ENCODE data around the gene LRCH1. TPM values are rescaled to one million over a fixed set of nuclear protein-coding genes. Genes with fewer than 3 reads are reported as not detected.

The LRCH1 gene
- total and polyA plus RNA-seq, 2 of the 13 experiments (the other 11 are each of a cell fraction or from before 2014, with no cell fraction given) = 4.1 to 12.6 TPM

- CTCF ChIA-PET (ENCODE audit: low intra/inter-chr PET ratio, low total read pairs) = no interaction called here
- TF ChIP-seq ZNF777 (CRISPR knock-in tag; IDR thresholded peaks at IDR 0.05) = no peak
- TF ChIP-seq ETV6 (CRISPR knock-in tag; conservative IDR thresholded peaks at IDR 0.05) = no peak
- TF ChIP-seq ZNF546 (CRISPR knock-in tag; conservative IDR thresholded peaks at IDR 0.05) = no peak
- TF ChIP-seq, protein P1, sequence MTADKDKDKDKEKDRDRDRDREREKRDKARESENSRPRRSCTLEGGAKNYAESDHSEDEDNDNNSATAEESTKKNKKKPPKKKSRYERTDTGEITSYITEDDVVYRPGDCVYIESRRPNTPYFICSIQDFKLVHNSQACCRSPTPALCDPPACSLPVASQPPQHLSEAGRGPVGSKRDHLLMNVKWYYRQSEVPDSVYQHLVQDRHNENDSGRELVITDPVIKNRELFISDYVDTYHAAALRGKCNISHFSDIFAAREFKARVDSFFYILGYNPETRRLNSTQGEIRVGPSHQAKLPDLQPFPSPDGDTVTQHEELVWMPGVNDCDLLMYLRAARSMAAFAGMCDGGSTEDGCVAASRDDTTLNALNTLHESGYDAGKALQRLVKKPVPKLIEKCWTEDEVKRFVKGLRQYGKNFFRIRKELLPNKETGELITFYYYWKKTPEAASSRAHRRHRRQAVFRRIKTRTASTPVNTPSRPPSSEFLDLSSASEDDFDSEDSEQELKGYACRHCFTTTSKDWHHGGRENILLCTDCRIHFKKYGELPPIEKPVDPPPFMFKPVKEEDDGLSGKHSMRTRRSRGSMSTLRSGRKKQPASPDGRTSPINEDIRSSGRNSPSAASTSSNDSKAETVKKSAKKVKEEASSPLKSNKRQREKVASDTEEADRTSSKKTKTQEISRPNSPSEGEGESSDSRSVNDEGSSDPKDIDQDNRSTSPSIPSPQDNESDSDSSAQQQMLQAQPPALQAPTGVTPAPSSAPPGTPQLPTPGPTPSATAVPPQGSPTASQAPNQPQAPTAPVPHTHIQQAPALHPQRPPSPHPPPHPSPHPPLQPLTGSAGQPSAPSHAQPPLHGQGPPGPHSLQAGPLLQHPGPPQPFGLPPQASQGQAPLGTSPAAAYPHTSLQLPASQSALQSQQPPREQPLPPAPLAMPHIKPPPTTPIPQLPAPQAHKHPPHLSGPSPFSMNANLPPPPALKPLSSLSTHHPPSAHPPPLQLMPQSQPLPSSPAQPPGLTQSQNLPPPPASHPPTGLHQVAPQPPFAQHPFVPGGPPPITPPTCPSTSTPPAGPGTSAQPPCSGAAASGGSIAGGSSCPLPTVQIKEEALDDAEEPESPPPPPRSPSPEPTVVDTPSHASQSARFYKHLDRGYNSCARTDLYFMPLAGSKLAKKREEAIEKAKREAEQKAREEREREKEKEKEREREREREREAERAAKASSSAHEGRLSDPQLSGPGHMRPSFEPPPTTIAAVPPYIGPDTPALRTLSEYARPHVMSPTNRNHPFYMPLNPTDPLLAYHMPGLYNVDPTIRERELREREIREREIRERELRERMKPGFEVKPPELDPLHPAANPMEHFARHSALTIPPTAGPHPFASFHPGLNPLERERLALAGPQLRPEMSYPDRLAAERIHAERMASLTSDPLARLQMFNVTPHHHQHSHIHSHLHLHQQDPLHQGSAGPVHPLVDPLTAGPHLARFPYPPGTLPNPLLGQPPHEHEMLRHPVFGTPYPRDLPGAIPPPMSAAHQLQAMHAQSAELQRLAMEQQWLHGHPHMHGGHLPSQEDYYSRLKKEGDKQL (CRISPR knock-in tag; IDR thresholded peaks at IDR 0.05; ENCODE audit: low read depth) = no peak
- no peak for TF ChIP-seq SMARCC2 (IDR thresholded peaks at IDR 0.05)
- TF ChIP-seq SMAD1 (CRISPR knock-in tag; IDR thresholded peaks at IDR 0.05; ENCODE audit: borderline replicate concordance, low read depth) = no peak
- no peak for TF ChIP-seq ZNF792 (CRISPR knock-in tag; IDR thresholded peaks at IDR 0.05)
- no peak for TF ChIP-seq TEAD2 (CRISPR knock-in tag; IDR thresholded peaks at IDR 0.05)
- TF ChIP-seq SUZ12 (IDR thresholded peaks at IDR 0.05; ENCODE audit: low read depth, low read length) = no peak
- no peak for TF ChIP-seq FOSL2 (CRISPR knock-in tag; IDR thresholded peaks at IDR 0.05)
- no peak for TF ChIP-seq MEIS1 (CRISPR knock-in tag; IDR thresholded peaks at IDR 0.05; ENCODE audit: borderline replicate concordance)
- TF ChIP-seq GATA4 (IDR thresholded peaks at IDR 0.05; ENCODE audit: borderline replicate concordance, low read depth) = no peak
- no peak for TF ChIP-seq NFE2L1 (CRISPR knock-in tag; IDR thresholded peaks at IDR 0.05; ENCODE audit: borderline replicate concordance)
- TF ChIP-seq ZNF224 (CRISPR knock-in tag; IDR thresholded peaks at IDR 0.05) = no peak
- TF ChIP-seq ZMYM3 (CRISPR knock-in tag; IDR thresholded peaks at IDR 0.05) = no peak
- TF ChIP-seq DNMT1 (CRISPR knock-in tag; IDR thresholded peaks at IDR 0.05) = no peak
- no peak for TF ChIP-seq ZNF878 (CRISPR knock-in tag; IDR thresholded peaks at IDR 0.05)
Measured at GRCh38 chr13:46600943-46601311, 48.0 kb downstream of the LRCH1 start.

More at GRCh38 chr13:46600943-46601311, 48.0 kb downstream of the LRCH1 start:
- in situ Hi-C loops (cut with HindIII; ENCODE audit: extremely low pct_ligation_motif_present, low pct_unique_long_range_greater_than_20kb) (no loop called here), intact Hi-C loops (cut with micrococcal nuclease; ENCODE audit: unreplicated experiment) (no loop called here)
- H3K79me2 ChIP-seq (ENCODE audit: insufficient read depth, low read length) = peaks cover 51% of the 10 kb centered on the region
- BruUV-seq (replicated peaks) = no TSS peak
- H3K27ac ChIP-seq (ENCODE audit: extremely low read length, insufficient read depth, low read length) = no peak overlapping the region
- WGBS (ENCODE audit: low lambda C conversion rate) = 95% methylated on average over 3 of the region's 3 CpGs
- POLR2A ChIA-PET = no interaction called here
- no peaks in the 10 kb centered on the region for H4K20me1 ChIP-seq (ENCODE audit: insufficient read depth, low read length)
- no peak overlapping the region for H3K4me2 ChIP-seq (ENCODE audit: low read depth, low read length)
- DNase-seq (ENCODE audit: low spot score) (no peak), ATAC-seq (no peak), FAIRE-seq (no peak)
- H3K4me1 ChIP-seq (ENCODE audit: insufficient read depth, low read length) = peaks cover 68% of the 10 kb centered on the region
- H3K9me3 ChIP-seq (ENCODE audit: low read length) = no peaks in the 10 kb centered on the region
- no peak overlapping the region for H2AFZ ChIP-seq (ENCODE audit: low read length)
- no peak overlapping the region for H3K4me3 ChIP-seq (replicated peaks in 1 of 3; ENCODE audit: insufficient read depth in 1 of 3, low read depth in 2 of 3, low read length in 3 of 3)
- no peak overlapping the region for H3K9ac ChIP-seq (ENCODE audit: insufficient read depth, low read depth, low read length)
- H3K27me3 ChIP-seq (ENCODE audit: control insufficient read depth in 1 of 2, insufficient read depth in 2 of 2, low read length in 2 of 2) = no peaks in the 10 kb centered on the region
- no peaks in the 10 kb centered on the region for H3K36me3 ChIP-seq (replicated peaks in 1 of 2; ENCODE audit: control insufficient read depth in 1 of 2, insufficient read depth in 2 of 2, low read length in 2 of 2)

Data from HepG2 (cell line).